COLO668 (cell line): ENCODE results near the gene LRRC42.
"Not testable (repeated sequence)": the region's sequence is repeated elsewhere in the genome, so short reads cannot be mapped to it uniquely, and the experiment has no call there.

Experiments used
- DNase-seq: peaks from one replicate; lab custom pipeline; 2025; ENCODE audit not compliant: unreplicated experiment; lab: John Stamatoyannopoulos, UW

The LRRC42 gene

GRCh38 chr1:54003750-54004480 lies 57.8 kb downstream of the LRRC42 start:
- not testable (repeated sequence) for DNase-seq

GRCh38 chr1:54004481-54005049 lies 58.4 kb downstream of the LRRC42 start:
- no peak for DNase-seq

- DNase-seq: no peak
These were observed 60.4 kb downstream of the LRRC42 start for GRCh38 chr1:54006508-54006907.

- no peak for DNase-seq
These were observed 61.5 kb downstream of the LRRC42 start for GRCh38 chr1:54007613-54008012.

- no peak for DNase-seq
These were observed 62.7 kb downstream of the LRRC42 start for GRCh38 chr1:54008876-54009275.

- no peak for DNase-seq
These were observed 63.3 kb downstream of the LRRC42 start for GRCh38 chr1:54009406-54009805.

GRCh38 chr1:54010415-54011117 lies 64.4 kb downstream of the LRRC42 start:
- DNase-seq: no peak

GRCh38 chr1:54011316-54012007 lies 65.3 kb downstream of the LRRC42 start:
- DNase-seq: no peak

- DNase-seq: no peak
These were observed 65.8 kb downstream of the LRRC42 start for GRCh38 chr1:54012008-54012325.

- DNase-seq: peak; percentile 55
These were observed 66.7 kb downstream of the LRRC42 start for GRCh38 chr1:54012863-54013262.

- DNase-seq: peak; percentile 55
These were observed 67.4 kb downstream of the LRRC42 start for GRCh38 chr1:54013393-54014008.

GRCh38 chr1:54014009-54014629 lies 68.0 kb downstream of the LRRC42 start:
- peak; percentile 44 for DNase-seq

- peak; percentile 99 for DNase-seq
These were observed 70.5 kb downstream of the LRRC42 start for GRCh38 chr1:54016343-54017282.
